A673 (cell line): ENCODE measurements around the gene WNT3.

ENCODE experiments used
- CTCF ChIP-seq: fragments of 300-800, 200-600 bp; sonication (generic); conservative IDR thresholded peaks from 2 replicates; pipeline ENCODE4 v1.5.1; 2017; ENCODE audit warnings: low read depth, mild to moderate bottlenecking, antibody characterized with exemption, low read length, moderate library complexity, mixed read lengths
- EZH2 ChIP-seq: fragments of 200-600 bp; sonication (generic); IDR thresholded peaks from 2 replicates; pipeline ENCODE4 v1.6.1; 2017; ENCODE audit warnings: borderline replicate concordance, low read depth, mild to moderate bottlenecking, mixed read lengths, antibody characterized with exemption, low read length; ENCODE audit not compliant: poor library complexity, severe bottlenecking

GRCh38 chr17:46810837-46811236 lies 7.7 kb downstream of the WNT3 start:
- TF ChIP-seq CTCF: no peak
- TF ChIP-seq EZH2: no peak
